Raji (cell line): ENCODE results near the gene ART5.

Experiments used
- POLR2A ChIP-seq: IDR thresholded peaks from 2 replicates; pipeline ENCODE4 v1.6.1; 2011; ENCODE audit warnings: low read depth, low read length, control low read depth; ENCODE audit not compliant: insufficient read depth

ART5 gene

GRCh38 chr11:3662856-3663255 lies 21.1 kb upstream of the ART5 start:
- TF ChIP-seq POLR2A = no peak

- no peak for TF ChIP-seq POLR2A
Measured at GRCh38 chr11:3660960-3661359, 19.2 kb upstream of the ART5 start.

- TF ChIP-seq POLR2A = no peak
Measured at GRCh38 chr11:3659595-3660515, 18.1 kb upstream of the ART5 start.

GRCh38 chr11:3658252-3658651 lies 16.5 kb upstream of the ART5 start:
- no peak for TF ChIP-seq POLR2A

- no peak for TF ChIP-seq POLR2A
Measured at GRCh38 chr11:3655547-3655946, 13.8 kb upstream of the ART5 start.

- no peak for TF ChIP-seq POLR2A
Measured at GRCh38 chr11:3645552-3645951, 3.8 kb upstream of the ART5 start.

GRCh38 chr11:3644817-3645235 lies 3.0 kb upstream of the ART5 start, which contains the start of gene ART1:
TSS of gene ART1 (plus strand) at chr11:3645128. CDS start at chr11:3659214, 14,086 bp downstream.
- no peak for TF ChIP-seq POLR2A

GRCh38 chr11:3642071-3642951 lies 519 bp upstream of the ART5 start:
- TF ChIP-seq POLR2A = no peak

GRCh38 chr11:3641191-3641590 lies 601 bp downstream of the ART5 start:
- TF ChIP-seq POLR2A = no peak

GRCh38 chr11:3639841-3640240 lies 2.0 kb downstream of the ART5 start:
- no peak for TF ChIP-seq POLR2A

GRCh38 chr11:3638513-3638912 lies 3.3 kb downstream of the ART5 start:
- no peak for TF ChIP-seq POLR2A

GRCh38 chr11:3637201-3637600 lies 4.6 kb downstream of the ART5 start:
- TF ChIP-seq POLR2A = no peak

GRCh38 chr11:3635641-3636375 lies 6.0 kb downstream of the ART5 start:
- no peak for TF ChIP-seq POLR2A

GRCh38 chr11:3632070-3632660 lies 9.6 kb downstream of the ART5 start:
- no peak for TF ChIP-seq POLR2A

- no peak for TF ChIP-seq POLR2A
Measured at GRCh38 chr11:3631331-3631730, 10.5 kb downstream of the ART5 start.

GRCh38 chr11:3627291-3627690 lies 14.5 kb downstream of the ART5 start:
- no peak for TF ChIP-seq POLR2A
